Measurements from ENCODE around the gene PHOX2A.

PHOX2A gene

GRCh38 chr11:72233056-72233772, 10.8 kb downstream of the PHOX2A start:
- no peak for DNase-seq

GRCh38 chr11:72232260-72233055, 11.5 kb downstream of the PHOX2A start:
- DNase-seq, result no peak

- no peak for DNase-seq
Observed at GRCh38 chr11:72231396-72232259, 12.3 kb downstream of the PHOX2A start.

- no peak for DNase-seq
Observed at GRCh38 chr11:72230764-72231365, 13.1 kb downstream of the PHOX2A start.

- DNase-seq, result no peak
Observed at GRCh38 chr11:72229925-72230763, 13.8 kb downstream of the PHOX2A start.

GRCh38 chr11:72229336-72229924, 14.5 kb downstream of the PHOX2A start:
- DNase-seq, result no peak

GRCh38 chr11:72228844-72229231, 15.1 kb downstream of the PHOX2A start:
- DNase-seq, result no peak

- DNase-seq, result no peak
Observed at GRCh38 chr11:72228229-72228843, 15.6 kb downstream of the PHOX2A start.

GRCh38 chr11:72227316-72228228, 16.4 kb downstream of the PHOX2A start:
- peak; percentile 83 for DNase-seq

- DNase-seq, result no peak
Observed at GRCh38 chr11:72226701-72227100, 17.3 kb downstream of the PHOX2A start.

GRCh38 chr11:72225411-72225951, 18.5 kb downstream of the PHOX2A start:
- DNase-seq, result no peak

GRCh38 chr11:72224564-72225410, 19.2 kb downstream of the PHOX2A start, which contains the start of gene INPPL1:
Gene INPPL1 (plus strand): TSS chr11:72224767. CDS start chr11:72224985, 218 bp downstream.
- DNase-seq, result no peak

- no peak for DNase-seq
Observed at GRCh38 chr11:72223615-72224563, 20.1 kb downstream of the PHOX2A start.

- DNase-seq, result peak; percentile 72
Observed at GRCh38 chr11:72222907-72223614, 20.9 kb downstream of the PHOX2A start.

GRCh38 chr11:72222106-72222891, 21.7 kb downstream of the PHOX2A start:
- DNase-seq, result no peak

All from NCI-H2107 (cell line).